Astrocyte (in vitro differentiated cells and primary cell): ENCODE data around the gene CDCA4. TPM values are rescaled to one million over a fixed set of nuclear protein-coding genes. Genes with fewer than 3 reads are reported as not detected.
"Not testable (repeated sequence)": the region's sequence is repeated elsewhere in the genome, so short reads cannot be mapped to it uniquely, and the experiment has no call there.

ENCODE experiments used
- DNase-seq: peaks from one replicate; pipeline ENCODE4 v3.0.0-alpha.2; 2010; ENCODE audit warnings: low read depth
- FAIRE-seq: peaks from 2 replicates; lab custom pipeline; 2011; peaks lifted over from hg19 to GRCh38; lab: Jason Lieb, UNC
- H2AFZ ChIP-seq: 2 replicates; pipeline ENCODE4 v1.6.0; 2012; ENCODE audit warnings: low read depth, low read length, inconsistent platforms
- H3K27ac ChIP-seq: 2 replicates; pipeline ENCODE4 v1.5.1; 2011; ENCODE audit warnings: low read depth, low read length, inconsistent platforms
- H3K27me3 ChIP-seq: 2 replicates; pipeline ENCODE4 v1.6.0; 2011; ENCODE audit warnings: low read length, inconsistent platforms; ENCODE audit not compliant: insufficient read depth
- H3K36me3 ChIP-seq: 2 replicates; pipeline ENCODE4 v1.5.1; 2011; ENCODE audit warnings: low read length, inconsistent platforms; ENCODE audit not compliant: insufficient read depth
- H3K4me1 ChIP-seq: 2 replicates; pipeline ENCODE4 v1.5.1; 2011; ENCODE audit warnings: low read length, inconsistent platforms; ENCODE audit not compliant: insufficient read depth
- H3K4me2 ChIP-seq: 2 replicates; pipeline ENCODE4 v1.6.0; 2012; ENCODE audit warnings: low read length, inconsistent platforms
- H3K4me3 ChIP-seq: 2 replicates; pipeline ENCODE4 v1.5.1; 2011; ENCODE audit warnings: low read depth, mild to moderate bottlenecking, low read length, inconsistent platforms; ENCODE audit not compliant: insufficient read depth
- H3K79me2 ChIP-seq: 2 replicates; pipeline ENCODE4 v1.6.0; 2012; ENCODE audit warnings: mild to moderate bottlenecking, low read length, inconsistent platforms; ENCODE audit not compliant: insufficient read depth
- H3K9ac ChIP-seq: 2 replicates; pipeline ENCODE4 v1.6.0; 2012; ENCODE audit warnings: mild to moderate bottlenecking, low read length, inconsistent platforms
- H3K9me3 ChIP-seq: 2 replicates; pipeline ENCODE4 v1.5.1; 2012; ENCODE audit warnings: low read depth, mild to moderate bottlenecking, low read length, inconsistent platforms; ENCODE audit not compliant: insufficient read depth
- H4K20me1 ChIP-seq: 2 replicates; pipeline ENCODE4 v1.6.0; 2012; ENCODE audit warnings: low read length, inconsistent platforms; ENCODE audit not compliant: insufficient read depth
- H3K27ac Mint-ChIP-seq: one replicate; pipeline ENCODE4 v1.8.0; 2021; ENCODE audit warnings: mild to moderate bottlenecking, mixed read lengths; ENCODE audit not compliant: unreplicated experiment
- H3K27me3 Mint-ChIP-seq: one replicate; pipeline ENCODE4 v1.8.0; 2021; ENCODE audit warnings: low read depth, mixed read lengths; ENCODE audit not compliant: unreplicated experiment
- H3K36me3 Mint-ChIP-seq: one replicate; pipeline ENCODE4 v1.8.0; 2021; ENCODE audit warnings: low read depth, mixed read lengths; ENCODE audit not compliant: unreplicated experiment
- H3K4me1 Mint-ChIP-seq: one replicate; pipeline ENCODE4 v1.8.0; 2021; ENCODE audit warnings: low read depth, mixed read lengths; ENCODE audit not compliant: unreplicated experiment
- H3K4me3 Mint-ChIP-seq: one replicate; pipeline ENCODE4 v1.8.0; 2021; ENCODE audit warnings: mild to moderate bottlenecking, moderate library complexity, mixed read lengths; ENCODE audit not compliant: unreplicated experiment
- H3K9me3 Mint-ChIP-seq: one replicate; pipeline ENCODE4 v1.8.0; 2021; ENCODE audit warnings: mild to moderate bottlenecking, mixed read lengths; ENCODE audit not compliant: unreplicated experiment
- EZH2 ChIP-seq: IDR thresholded peaks from 2 replicates; pipeline ENCODE4 v1.6.1; 2012; ENCODE audit warnings: mild to moderate bottlenecking, low read length, inconsistent platforms; ENCODE audit not compliant: insufficient read depth
- total RNA-seq: library from RNA; stranded (reverse); gene quantifications from 2 replicates; pipeline ENCODE4 v1.2.1, GENCODE V29; 2021
- TF ChIP-seq, protein P1 (sequence below): IDR thresholded peaks from 2 replicates; pipeline ENCODE4 v1.5.1; 2011; ENCODE audit warnings: low read depth, mild to moderate bottlenecking, inconsistent platforms, low read length, moderate library complexity; ENCODE audit not compliant: insufficient read depth

The CDCA4 gene
- total RNA-seq, 1 donor from 2014 or later = 11.3 TPM

DNA sequence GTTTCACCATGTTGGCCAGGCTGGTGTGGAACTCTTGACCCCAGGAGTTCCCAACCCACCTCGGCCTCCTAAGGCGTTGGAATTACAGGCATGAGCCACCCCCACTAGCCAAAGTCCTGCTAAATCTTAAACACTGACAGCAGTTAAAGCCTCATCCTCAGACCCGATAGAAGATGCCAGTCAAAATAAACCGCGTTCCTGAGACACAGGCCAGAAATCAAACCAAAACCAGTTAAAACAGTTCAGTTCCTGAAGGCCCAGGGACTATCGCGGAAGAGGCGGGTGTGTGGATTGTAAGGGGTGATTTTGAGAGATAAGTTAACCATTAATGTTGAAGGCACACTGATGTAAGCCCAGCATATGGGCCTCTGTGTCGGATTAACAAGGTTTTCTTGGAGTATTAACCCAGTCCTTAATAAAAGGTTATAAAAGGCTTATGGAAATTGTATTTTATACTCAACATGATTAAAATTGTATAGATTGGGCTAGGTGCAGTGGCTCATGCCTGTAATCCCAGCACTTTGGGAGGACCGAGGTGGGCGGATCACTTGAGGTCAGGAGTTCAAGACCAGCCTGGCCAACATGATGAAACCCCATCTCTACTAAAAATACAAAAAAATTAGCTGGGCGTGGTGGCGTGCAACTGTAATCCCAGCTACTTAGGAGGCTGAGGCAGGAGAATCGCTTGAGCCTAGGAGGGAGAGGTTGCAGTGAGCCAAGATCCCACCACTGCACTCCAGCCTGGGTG is 18.7 kb upstream of the CDCA4 start:
- TF ChIP-seq, protein P1, sequence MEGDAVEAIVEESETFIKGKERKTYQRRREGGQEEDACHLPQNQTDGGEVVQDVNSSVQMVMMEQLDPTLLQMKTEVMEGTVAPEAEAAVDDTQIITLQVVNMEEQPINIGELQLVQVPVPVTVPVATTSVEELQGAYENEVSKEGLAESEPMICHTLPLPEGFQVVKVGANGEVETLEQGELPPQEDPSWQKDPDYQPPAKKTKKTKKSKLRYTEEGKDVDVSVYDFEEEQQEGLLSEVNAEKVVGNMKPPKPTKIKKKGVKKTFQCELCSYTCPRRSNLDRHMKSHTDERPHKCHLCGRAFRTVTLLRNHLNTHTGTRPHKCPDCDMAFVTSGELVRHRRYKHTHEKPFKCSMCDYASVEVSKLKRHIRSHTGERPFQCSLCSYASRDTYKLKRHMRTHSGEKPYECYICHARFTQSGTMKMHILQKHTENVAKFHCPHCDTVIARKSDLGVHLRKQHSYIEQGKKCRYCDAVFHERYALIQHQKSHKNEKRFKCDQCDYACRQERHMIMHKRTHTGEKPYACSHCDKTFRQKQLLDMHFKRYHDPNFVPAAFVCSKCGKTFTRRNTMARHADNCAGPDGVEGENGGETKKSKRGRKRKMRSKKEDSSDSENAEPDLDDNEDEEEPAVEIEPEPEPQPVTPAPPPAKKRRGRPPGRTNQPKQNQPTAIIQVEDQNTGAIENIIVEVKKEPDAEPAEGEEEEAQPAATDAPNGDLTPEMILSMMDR = no peak
- TF ChIP-seq EZH2 = no peak
- Histone ChIP-seq H3K79me2 (peaks cover 45% of the 10 kb centered on the region), H3K27ac (no peak overlapping the region), H2AFZ (no peak overlapping the region), H4K20me1 (peaks cover 36% of the 10 kb centered on the region), H3K4me1 (no peaks in the 10 kb centered on the region), H3K9me3 (no peaks in the 10 kb centered on the region), H3K27me3 (no peaks in the 10 kb centered on the region), H3K4me2 (no peak overlapping the region), H3K4me3 (no peak overlapping the region), H3K36me3 (no peaks in the 10 kb centered on the region), H3K9ac (no peak overlapping the region)
- peaks cover 28% of the 10 kb centered on the region for H3K27me3 Mint-ChIP-seq
- no peaks in the 10 kb centered on the region for H3K4me1 Mint-ChIP-seq
- H3K27ac Mint-ChIP-seq = no peak overlapping the region
- no peak overlapping the region for H3K4me3 Mint-ChIP-seq
- H3K9me3 Mint-ChIP-seq = no peaks in the 10 kb centered on the region
- FAIRE-seq (no peak), DNase-seq (no peak)
- H3K36me3 Mint-ChIP-seq = peaks cover 2% of the 10 kb centered on the region

DNA sequence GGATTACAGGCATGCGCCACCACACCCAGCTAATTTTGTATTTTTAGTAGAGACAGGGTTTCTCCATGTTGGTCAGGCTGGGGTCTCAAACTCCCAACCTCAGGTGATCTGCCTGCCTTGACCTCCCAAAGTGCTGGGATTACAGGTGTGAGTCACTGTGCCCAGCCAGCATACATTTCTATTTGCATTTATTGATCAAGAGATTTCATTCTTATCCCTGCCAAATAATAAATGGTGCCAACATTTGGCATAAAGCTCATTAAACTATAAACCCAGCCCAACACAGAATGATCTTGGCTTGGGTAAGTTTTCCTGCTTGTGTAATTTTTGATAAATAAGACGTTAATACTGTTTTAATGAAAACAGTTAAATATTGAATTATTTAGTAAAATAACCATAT is 14.7 kb upstream of the CDCA4 start:
- H3K4me3 ChIP-seq, H3K27me3 ChIP-seq, FAIRE-seq, H3K36me3 ChIP-seq, H2AFZ ChIP-seq, H3K36me3 Mint-ChIP-seq, DNase-seq, H3K27ac Mint-ChIP-seq, H3K4me3 Mint-ChIP-seq, H3K27ac ChIP-seq, H3K9ac ChIP-seq, H3K9me3 ChIP-seq, H3K27me3 Mint-ChIP-seq, H3K9me3 Mint-ChIP-seq: not testable (repeated sequence)
- H4K20me1 ChIP-seq = peaks cover 15% of the 10 kb centered on the region
- H3K4me1 Mint-ChIP-seq = peaks cover 11% of the 10 kb centered on the region
- peaks cover 43% of the 10 kb centered on the region for H3K79me2 ChIP-seq
- peaks cover 12% of the 10 kb centered on the region for H3K4me1 ChIP-seq
- H3K4me2 ChIP-seq = peak overlapping the region; percentile 97

DNA sequence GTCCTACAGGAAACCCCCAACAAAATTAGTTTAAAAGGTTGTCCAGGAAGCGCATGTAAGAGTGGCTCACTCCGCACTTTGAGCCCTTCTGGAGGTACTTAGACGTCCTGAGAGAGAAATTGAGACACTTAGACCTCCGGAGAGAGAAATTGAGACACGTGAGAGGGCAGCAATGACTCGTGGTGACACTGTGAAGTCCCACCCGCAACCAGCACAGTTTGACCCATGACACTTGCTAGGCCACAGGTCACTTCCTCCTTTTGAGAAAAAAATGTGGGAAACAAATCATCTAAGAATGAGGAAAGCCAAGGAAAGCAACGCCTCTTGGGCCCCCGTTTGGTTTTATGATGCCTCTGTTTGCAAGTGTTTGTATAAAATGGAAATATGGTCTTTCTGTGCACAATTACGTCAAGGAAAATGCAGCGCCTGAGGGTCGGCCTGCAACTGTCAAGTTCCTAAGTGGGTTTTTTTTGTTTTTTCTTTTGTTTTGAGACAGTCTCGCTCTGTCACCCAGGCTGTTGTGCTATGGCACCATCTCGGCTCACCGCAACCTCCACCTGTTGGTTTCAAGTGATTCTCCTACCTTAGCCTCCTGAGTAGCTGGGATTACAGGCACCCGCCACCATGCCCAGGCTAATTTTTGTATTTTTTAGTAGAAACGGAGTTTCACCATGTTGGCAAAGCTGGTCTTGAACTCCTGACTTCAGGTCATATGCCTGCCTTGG is 13.6 kb upstream of the CDCA4 start:
- Mint-ChIP-seq H3K36me3 (peaks cover 3% of the 10 kb centered on the region), H3K27me3 (peaks cover 2% of the 10 kb centered on the region), H3K4me3 (peak overlapping the region; percentile 62), H3K4me1 (peaks cover 12% of the 10 kb centered on the region), H3K9me3 (peaks cover 5% of the 10 kb centered on the region), H3K27ac (no peak overlapping the region)
- peaks cover 36% of the 10 kb centered on the region for H3K79me2 ChIP-seq
- peak overlapping the region; percentile 69 for H3K4me3 ChIP-seq
- peaks cover 8% of the 10 kb centered on the region for H4K20me1 ChIP-seq
- H3K9ac ChIP-seq = peak overlapping the region; percentile 86
- DNase-seq (no peak), FAIRE-seq (no peak)
- H3K4me2 ChIP-seq = peak overlapping the region; percentile 97
- H3K27ac ChIP-seq = peak overlapping the region; percentile 82
- H3K27me3 ChIP-seq = no peaks in the 10 kb centered on the region
- peaks cover 12% of the 10 kb centered on the region for H3K4me1 ChIP-seq
- H3K36me3 ChIP-seq = no peaks in the 10 kb centered on the region
- TF ChIP-seq EZH2 = no peak
- TF ChIP-seq, protein P1 = no peak
- no peaks in the 10 kb centered on the region for H3K9me3 ChIP-seq
- H2AFZ ChIP-seq = no peak overlapping the region

DNA sequence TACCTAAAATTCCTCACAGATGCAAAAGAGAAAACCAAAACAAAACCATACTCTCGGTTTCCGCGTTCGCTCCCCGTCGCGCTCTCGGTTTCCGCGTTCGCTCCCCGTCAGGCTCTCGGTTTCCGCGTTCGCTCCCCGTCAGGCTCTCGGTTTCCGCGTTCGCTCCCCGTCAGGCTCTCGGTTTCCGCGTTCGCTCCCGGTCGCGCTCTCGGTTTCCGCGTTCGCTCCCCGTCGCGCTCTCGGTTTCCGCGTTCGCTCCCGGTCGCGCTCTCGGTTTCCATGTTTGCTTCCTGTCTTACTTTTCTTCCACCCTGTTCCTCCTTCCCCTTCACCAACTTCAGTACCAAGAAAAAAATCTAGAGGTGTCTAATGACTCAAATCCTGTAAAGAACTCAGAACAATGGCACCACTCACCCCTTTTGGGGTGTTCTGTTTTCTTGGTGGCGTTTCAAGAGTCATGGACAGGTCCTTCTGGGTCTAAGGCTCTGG is 12.6 kb upstream of the CDCA4 start:
- H3K27ac ChIP-seq = peak overlapping the region; percentile 82
- not testable (repeated sequence) for FAIRE-seq, H3K36me3 ChIP-seq

More for the DNA sequence above, 12.6 kb upstream of the CDCA4 start:
- H3K9me3 ChIP-seq, H3K27me3 ChIP-seq, H3K27me3 Mint-ChIP-seq, H4K20me1 ChIP-seq, H3K9me3 Mint-ChIP-seq, H3K36me3 Mint-ChIP-seq, DNase-seq: not testable (repeated sequence)
- Histone ChIP-seq H3K4me1 (peaks cover 12% of the 10 kb centered on the region), H3K4me2 (peak overlapping the region; percentile 97), H3K4me3 (peak overlapping the region; percentile 69), H3K79me2 (peaks cover 33% of the 10 kb centered on the region), H3K9ac (peak overlapping the region; percentile 86), H2AFZ (peak overlapping the region; percentile 12)
- H3K4me1 Mint-ChIP-seq = peaks cover 12% of the 10 kb centered on the region
- H3K4me3 Mint-ChIP-seq = peak overlapping the region; percentile 89
- H3K27ac Mint-ChIP-seq = peak overlapping the region; percentile 83
